H1 (cell line): ENCODE results near the gene LGALS1.

Source experiments
- CEBPB ChIP-seq: IDR thresholded peaks from 2 replicates; pipeline ENCODE4 v1.6.1; 2012; ENCODE audit warnings: low read depth, low read length
- POLR2A ChIP-seq, 2 experiments: IDR thresholded peaks; 1 replicate in 1 of 2; 2 replicates in 1 of 2; pipeline ENCODE4 v1.6.1; 2011; ENCODE audit warnings: low read depth in 2 of 2, low read length in 2 of 2, mild to moderate bottlenecking in 2 of 2; ENCODE audit errors: control extremely low read depth in 1 of 2
- YY1 ChIP-seq: IDR thresholded peaks from 2 replicates; pipeline ENCODE4 v1.6.1; 2011; ENCODE audit warnings: low read depth, mild to moderate bottlenecking, low read length
- TF ChIP-seq, protein P1 (sequence below), 3 experiments: IDR thresholded peaks; 1 replicate in 2 of 3; 2 replicates in 1 of 3; pipeline versions ENCODE4 v1.5.1 to v1.6.1; 2011; ENCODE audit warnings: low read length in 3 of 3, mild to moderate bottlenecking in 3 of 3, inconsistent platforms in 2 of 3, low read depth in 1 of 3, moderate library complexity in 1 of 3; ENCODE audit not compliant: insufficient read depth in 1 of 3; ENCODE audit errors: control extremely low read depth in 1 of 3
- TF ChIP-seq, protein P2 (sequence below): IDR thresholded peaks from 2 replicates; pipeline ENCODE4 v1.6.1; 2012; ENCODE audit warnings: inconsistent platforms

DNA sequence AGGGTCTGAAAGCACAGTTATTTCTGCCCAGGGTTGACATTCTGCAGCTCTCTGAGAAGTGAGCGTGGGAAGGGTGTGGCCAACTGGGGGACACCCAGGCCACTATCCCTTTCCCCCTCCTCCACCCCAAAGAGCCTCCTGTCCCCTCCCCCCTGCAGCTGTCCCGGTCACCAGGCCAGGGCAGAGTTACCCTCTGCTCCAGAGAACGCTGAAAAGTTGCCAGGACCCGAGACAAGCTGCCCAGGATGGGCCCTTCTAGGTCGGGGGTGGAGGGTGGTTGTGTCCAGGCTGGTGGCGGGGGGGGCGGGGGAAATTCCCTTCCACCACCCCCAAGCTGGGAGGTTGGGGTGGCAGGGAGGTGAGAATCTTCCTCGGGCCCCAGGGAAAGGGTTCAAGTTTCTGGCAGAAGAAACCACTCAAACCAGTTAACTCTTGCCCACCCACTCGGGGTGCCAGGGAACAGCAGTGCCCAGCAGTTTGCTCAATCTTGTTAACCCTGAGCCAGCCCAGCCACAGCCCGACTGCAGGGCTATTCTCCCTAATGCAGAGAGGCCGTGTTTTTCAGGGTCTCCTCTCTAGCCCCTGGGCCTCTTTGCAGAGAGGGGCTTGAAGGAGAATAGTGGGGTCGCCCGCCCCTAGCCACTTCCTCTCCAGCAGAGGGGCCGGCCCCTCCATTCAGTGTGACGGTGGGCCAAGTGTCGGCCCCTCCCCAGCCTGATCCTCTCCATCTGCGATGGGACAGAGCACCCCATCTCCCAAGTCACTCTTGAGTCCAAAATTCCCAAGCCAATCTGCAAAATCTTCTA is 697 bp downstream of the LGALS1 start:
- TF ChIP-seq, protein P1, sequence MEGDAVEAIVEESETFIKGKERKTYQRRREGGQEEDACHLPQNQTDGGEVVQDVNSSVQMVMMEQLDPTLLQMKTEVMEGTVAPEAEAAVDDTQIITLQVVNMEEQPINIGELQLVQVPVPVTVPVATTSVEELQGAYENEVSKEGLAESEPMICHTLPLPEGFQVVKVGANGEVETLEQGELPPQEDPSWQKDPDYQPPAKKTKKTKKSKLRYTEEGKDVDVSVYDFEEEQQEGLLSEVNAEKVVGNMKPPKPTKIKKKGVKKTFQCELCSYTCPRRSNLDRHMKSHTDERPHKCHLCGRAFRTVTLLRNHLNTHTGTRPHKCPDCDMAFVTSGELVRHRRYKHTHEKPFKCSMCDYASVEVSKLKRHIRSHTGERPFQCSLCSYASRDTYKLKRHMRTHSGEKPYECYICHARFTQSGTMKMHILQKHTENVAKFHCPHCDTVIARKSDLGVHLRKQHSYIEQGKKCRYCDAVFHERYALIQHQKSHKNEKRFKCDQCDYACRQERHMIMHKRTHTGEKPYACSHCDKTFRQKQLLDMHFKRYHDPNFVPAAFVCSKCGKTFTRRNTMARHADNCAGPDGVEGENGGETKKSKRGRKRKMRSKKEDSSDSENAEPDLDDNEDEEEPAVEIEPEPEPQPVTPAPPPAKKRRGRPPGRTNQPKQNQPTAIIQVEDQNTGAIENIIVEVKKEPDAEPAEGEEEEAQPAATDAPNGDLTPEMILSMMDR (IDR thresholded peaks at IDR 0.05; ENCODE audit: control extremely low read depth in 1 of 3, insufficient read depth in 1 of 3, low read depth in 1 of 3, low read length in 3 of 3): no peak
- TF ChIP-seq YY1: no peak
- TF ChIP-seq POLR2A (IDR thresholded peaks at IDR 0.05; ENCODE audit: control extremely low read depth in 1 of 2, low read depth in 2 of 2, low read length in 2 of 2): no peak
- no peak for TF ChIP-seq CEBPB
- TF ChIP-seq, protein P2, sequence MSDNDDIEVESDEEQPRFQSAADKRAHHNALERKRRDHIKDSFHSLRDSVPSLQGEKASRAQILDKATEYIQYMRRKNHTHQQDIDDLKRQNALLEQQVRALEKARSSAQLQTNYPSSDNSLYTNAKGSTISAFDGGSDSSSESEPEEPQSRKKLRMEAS: no peak
